GM18909 (cell line): Measurements from ENCODE around the gene RAI14.

ENCODE experiments used
- ATAC-seq: cut with Tn5 transposase; IDR thresholded peaks from one replicate; pipeline ENCODE4 v1.9.1; 2021; ENCODE audit warnings: mild to moderate bottlenecking; ENCODE audit not compliant: unreplicated experiment, poor library complexity

Gene RAI14

GRCh38 chr5:34870382-34870781 lies 214.3 kb downstream of the RAI14 start:
- no peak for ATAC-seq

GRCh38 chr5:34876275-34876674 lies 220.1 kb downstream of the RAI14 start:
- ATAC-seq, result no peak

- ATAC-seq, result no peak
Measured at GRCh38 chr5:34881246-34881645, 225.1 kb downstream of the RAI14 start.
